ENCODE results near the gene TTLL12. TPM values are rescaled to one million over a fixed set of nuclear protein-coding genes. Genes with fewer than 3 reads are reported as not detected.

Gene TTLL12
- polyA plus RNA-seq, 1 donor: 29.0 TPM

DNA sequence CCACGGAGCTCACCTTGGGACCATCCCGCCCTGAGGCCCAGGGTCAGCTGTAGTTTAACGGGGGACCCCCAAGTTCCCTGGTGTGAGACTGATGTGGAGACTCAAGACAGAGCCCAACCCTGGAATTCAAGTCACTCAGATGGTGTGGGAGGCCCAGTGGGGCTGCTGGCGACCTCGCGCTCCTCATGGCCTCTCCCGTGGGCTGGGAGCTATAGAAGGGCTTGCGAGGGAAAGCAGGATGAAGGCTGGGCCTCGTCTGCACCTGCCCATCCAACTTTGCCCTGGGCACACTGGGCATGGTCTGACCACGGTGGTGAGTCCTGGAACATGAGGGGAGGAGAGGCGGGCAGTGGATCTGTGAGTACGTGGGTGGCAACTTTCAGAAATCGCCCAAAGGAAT is 13.6 kb upstream of the TTLL12 start:
- no peaks in the 10 kb centered on the region for H3K36me3 ChIP-seq (ENCODE audit: control insufficient read depth, insufficient read depth, low read length)
- H3K9me3 ChIP-seq (ENCODE audit: control insufficient read depth, low read depth, low read length): no peaks in the 10 kb centered on the region
- H3K4me1 ChIP-seq (ENCODE audit: control insufficient read depth, insufficient read depth, low read length): no peaks in the 10 kb centered on the region
- no CpG with 5 or more reads among the region's 13 CpGs for WGBS (ENCODE audit: insufficient coverage, low lambda C conversion rate)
- no peak overlapping the region for H3K4me3 ChIP-seq (ENCODE audit: low read length)
- peaks cover 9% of the 10 kb centered on the region for H3K27me3 ChIP-seq (ENCODE audit: control insufficient read depth, insufficient read depth, low read length)
- H3K27ac ChIP-seq (ENCODE audit: low read length): no peak overlapping the region
- DNase-seq: no peak

DNA sequence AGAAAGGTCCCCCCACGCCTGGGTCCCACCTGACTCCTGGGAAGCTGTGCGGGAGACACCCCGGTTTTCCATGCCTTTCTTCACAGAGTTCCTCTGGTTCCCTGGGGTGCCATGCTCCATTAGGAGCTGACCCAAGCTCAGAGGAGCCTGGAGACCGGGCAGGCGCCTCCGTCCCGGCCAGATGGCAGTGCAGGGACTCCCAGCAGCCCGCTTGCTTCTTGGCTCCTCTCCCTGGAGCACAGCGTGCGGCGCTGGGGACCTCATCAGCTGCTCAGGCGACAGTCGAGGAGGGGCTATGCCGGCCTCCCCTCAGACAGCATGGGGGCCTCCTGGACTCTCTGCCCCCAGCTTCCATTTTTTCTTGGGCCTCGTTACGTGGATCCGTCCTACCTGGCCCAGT is 13.1 kb upstream of the TTLL12 start:
- WGBS (ENCODE audit: insufficient coverage, low lambda C conversion rate): no CpG with 5 or more reads among the region's 17 CpGs
- H3K4me3 ChIP-seq (ENCODE audit: low read length): no peak overlapping the region

DNA sequence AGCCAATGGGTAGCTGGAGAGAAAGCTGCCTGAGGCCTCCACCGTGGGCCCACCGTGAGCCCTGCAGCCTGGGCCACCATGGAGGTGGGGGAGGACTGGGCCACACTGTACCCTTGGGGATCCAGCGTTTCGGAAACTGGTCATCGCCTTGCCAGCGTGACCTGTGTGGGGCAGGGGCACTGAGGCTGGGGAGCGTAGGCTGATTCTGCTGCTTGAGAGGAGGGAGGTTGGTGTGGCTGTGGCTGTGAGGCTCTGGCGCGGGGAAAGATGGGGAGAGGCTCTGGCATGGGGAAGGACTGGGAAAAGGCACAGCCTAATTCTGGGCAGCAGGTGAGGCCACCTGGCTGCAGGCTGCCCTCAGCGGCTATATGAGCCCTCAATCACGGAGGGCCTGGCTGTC is 12.6 kb upstream of the TTLL12 start:
- peaks cover 9% of the 10 kb centered on the region for H3K27me3 ChIP-seq (ENCODE audit: control insufficient read depth, insufficient read depth, low read length)
- no peak overlapping the region for H3K4me3 ChIP-seq (ENCODE audit: low read length)
- no peak for DNase-seq
- H3K36me3 ChIP-seq (ENCODE audit: control insufficient read depth, insufficient read depth, low read length): no peaks in the 10 kb centered on the region
- H3K4me1 ChIP-seq (ENCODE audit: control insufficient read depth, insufficient read depth, low read length): no peaks in the 10 kb centered on the region
- WGBS (ENCODE audit: insufficient coverage, low lambda C conversion rate): no CpG with 5 or more reads among the region's 11 CpGs
- no peaks in the 10 kb centered on the region for H3K9me3 ChIP-seq (ENCODE audit: control insufficient read depth, low read depth, low read length)
- no peak overlapping the region for H3K27ac ChIP-seq (ENCODE audit: low read length)

More for the DNA sequence above, 13.1 kb upstream of the TTLL12 start:
- Histone ChIP-seq H3K4me1 (ENCODE audit: control insufficient read depth, insufficient read depth, low read length) (no peaks in the 10 kb centered on the region), H3K36me3 (ENCODE audit: control insufficient read depth, insufficient read depth, low read length) (no peaks in the 10 kb centered on the region), H3K9me3 (ENCODE audit: control insufficient read depth, low read depth, low read length) (no peaks in the 10 kb centered on the region), H3K27ac (ENCODE audit: low read length) (no peak overlapping the region), H3K27me3 (ENCODE audit: control insufficient read depth, insufficient read depth, low read length) (peaks cover 9% of the 10 kb centered on the region)
- DNase-seq: no peak

DNA sequence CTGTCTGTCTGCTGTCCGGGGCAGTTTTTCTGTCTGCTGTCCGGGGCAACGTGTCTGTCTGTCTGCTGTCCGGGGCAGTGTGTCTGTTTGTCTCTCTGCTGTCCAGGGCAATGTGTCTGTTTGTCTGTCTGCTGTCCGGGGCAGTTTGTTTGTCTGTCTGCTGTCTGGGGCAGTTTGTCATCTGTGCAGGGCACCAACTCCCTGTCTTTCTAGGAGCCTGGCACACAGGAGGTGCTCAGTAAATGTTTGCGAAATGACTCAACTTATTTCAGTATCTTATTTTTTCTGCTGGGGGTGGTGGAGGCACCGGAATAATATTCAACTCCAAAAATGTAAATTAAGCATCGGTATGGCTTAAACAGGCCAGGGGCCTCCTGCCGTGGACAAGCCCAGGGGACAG is 12.0 kb upstream of the TTLL12 start:
- no CpG with 5 or more reads among the region's 9 CpGs for WGBS (ENCODE audit: insufficient coverage, low lambda C conversion rate)
- no peaks in the 10 kb centered on the region for H3K36me3 ChIP-seq (ENCODE audit: control insufficient read depth, insufficient read depth, low read length)
- H3K9me3 ChIP-seq (ENCODE audit: control insufficient read depth, low read depth, low read length): no peaks in the 10 kb centered on the region
- no peak overlapping the region for H3K27ac ChIP-seq (ENCODE audit: low read length)
- H3K4me1 ChIP-seq (ENCODE audit: control insufficient read depth, insufficient read depth, low read length): no peaks in the 10 kb centered on the region
- peaks cover 9% of the 10 kb centered on the region for H3K27me3 ChIP-seq (ENCODE audit: control insufficient read depth, insufficient read depth, low read length)
- no peak overlapping the region for H3K4me3 ChIP-seq (ENCODE audit: low read length)
- DNase-seq: no peak

DNA sequence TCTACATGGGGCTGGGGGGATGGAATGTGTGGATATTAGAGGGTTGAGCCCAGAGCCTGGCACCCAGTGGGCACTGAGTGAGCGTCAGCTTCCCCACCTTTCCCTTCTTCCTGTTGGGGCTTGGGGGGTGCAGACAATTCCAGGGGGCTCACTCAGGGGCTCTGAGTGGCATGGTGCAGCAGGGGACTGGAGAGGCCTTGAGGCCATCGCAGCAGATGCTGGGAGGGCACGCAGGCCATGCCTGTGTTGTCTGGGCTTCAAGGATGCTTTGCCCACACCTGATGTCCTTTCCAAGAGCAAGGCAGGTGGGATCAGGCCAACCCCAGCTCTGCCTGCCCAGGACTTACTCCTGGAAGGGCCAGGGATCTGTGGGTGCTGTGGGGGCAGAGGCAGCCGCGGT is 11.2 kb upstream of the TTLL12 start:
- DNase-seq: no peak
- WGBS (ENCODE audit: insufficient coverage, low lambda C conversion rate): no CpG with 5 or more reads among the region's 5 CpGs
- Histone ChIP-seq H3K4me3 (ENCODE audit: low read length) (no peak overlapping the region), H3K27ac (ENCODE audit: low read length) (no peak overlapping the region), H3K4me1 (ENCODE audit: control insufficient read depth, insufficient read depth, low read length) (no peaks in the 10 kb centered on the region), H3K27me3 (ENCODE audit: control insufficient read depth, insufficient read depth, low read length) (peaks cover 9% of the 10 kb centered on the region), H3K9me3 (ENCODE audit: control insufficient read depth, low read depth, low read length) (no peaks in the 10 kb centered on the region), H3K36me3 (ENCODE audit: control insufficient read depth, insufficient read depth, low read length) (no peaks in the 10 kb centered on the region)

DNA sequence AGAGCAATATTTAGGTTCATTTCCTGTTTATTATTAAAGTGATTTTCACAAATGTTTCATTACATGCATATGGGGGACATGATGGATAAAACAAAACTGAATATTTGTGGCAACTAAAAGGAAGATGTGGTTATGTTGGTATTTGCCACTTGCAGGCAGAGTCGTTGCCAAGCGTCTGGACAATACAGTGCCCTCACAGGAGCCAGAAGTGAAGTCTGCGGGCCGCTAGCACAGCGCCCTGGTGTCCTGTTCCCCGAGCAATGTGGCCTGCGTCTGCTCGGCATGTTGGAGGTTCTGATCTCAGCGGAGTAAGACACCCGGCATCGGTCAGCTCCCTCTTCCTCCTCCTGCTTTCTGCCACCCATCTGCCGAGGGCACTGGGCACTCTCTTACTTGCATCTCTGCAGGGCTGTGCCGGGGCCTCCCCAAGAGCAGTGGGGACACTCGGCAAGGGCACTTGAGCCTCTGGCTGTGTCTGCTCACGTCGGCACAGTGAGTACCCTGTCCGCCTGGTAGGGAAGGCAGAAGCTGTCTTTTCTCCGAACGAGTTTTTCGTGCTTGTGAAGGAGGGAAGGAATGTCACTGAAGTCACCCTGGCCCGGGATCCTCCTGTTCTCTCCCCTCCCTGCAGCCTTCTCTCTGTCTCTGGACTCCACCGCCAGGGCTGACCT is 10.5 kb upstream of the TTLL12 start:
- DNase-seq: no peak
- WGBS (ENCODE audit: insufficient coverage, low lambda C conversion rate): no CpG with 5 or more reads among the region's 22 CpGs
- Histone ChIP-seq H3K9me3 (ENCODE audit: control insufficient read depth, low read depth, low read length) (no peaks in the 10 kb centered on the region), H3K36me3 (ENCODE audit: control insufficient read depth, insufficient read depth, low read length) (no peaks in the 10 kb centered on the region), H3K27ac (ENCODE audit: low read length) (no peak overlapping the region), H3K4me3 (ENCODE audit: low read length) (no peak overlapping the region), H3K27me3 (ENCODE audit: control insufficient read depth, insufficient read depth, low read length) (peaks cover 9% of the 10 kb centered on the region), H3K4me1 (ENCODE audit: control insufficient read depth, insufficient read depth, low read length) (no peaks in the 10 kb centered on the region)

DNA sequence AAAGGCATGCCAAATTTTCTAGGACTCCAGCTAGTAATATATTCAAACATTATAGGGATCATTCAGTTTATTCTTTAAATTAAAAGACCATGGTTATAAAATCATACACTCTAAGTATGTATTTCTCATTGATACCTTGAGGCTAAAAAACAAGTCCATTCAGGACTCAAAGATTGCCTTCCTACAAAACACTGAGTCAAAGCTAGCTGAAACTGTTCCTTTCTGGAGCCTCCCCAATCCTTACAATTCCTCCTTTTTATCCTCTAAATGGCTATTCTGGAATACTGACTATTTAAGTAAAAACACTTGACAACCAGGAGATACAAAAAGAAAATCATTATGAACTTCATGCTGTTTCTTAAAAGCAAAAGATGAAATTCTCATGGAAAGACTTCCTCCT is 4.9 kb upstream of the TTLL12 start:
- H3K36me3 ChIP-seq (ENCODE audit: control insufficient read depth, insufficient read depth, low read length): no peaks in the 10 kb centered on the region
- no peak overlapping the region for H3K27ac ChIP-seq (ENCODE audit: low read length)
- H3K4me3 ChIP-seq (ENCODE audit: low read length): no peak overlapping the region
- H3K4me1 ChIP-seq (ENCODE audit: control insufficient read depth, insufficient read depth, low read length): no peaks in the 10 kb centered on the region
- no peak for DNase-seq
- peaks cover 9% of the 10 kb centered on the region for H3K27me3 ChIP-seq (ENCODE audit: control insufficient read depth, insufficient read depth, low read length)
- peaks cover 5% of the 10 kb centered on the region for H3K9me3 ChIP-seq (ENCODE audit: control insufficient read depth, low read depth, low read length)

DNA sequence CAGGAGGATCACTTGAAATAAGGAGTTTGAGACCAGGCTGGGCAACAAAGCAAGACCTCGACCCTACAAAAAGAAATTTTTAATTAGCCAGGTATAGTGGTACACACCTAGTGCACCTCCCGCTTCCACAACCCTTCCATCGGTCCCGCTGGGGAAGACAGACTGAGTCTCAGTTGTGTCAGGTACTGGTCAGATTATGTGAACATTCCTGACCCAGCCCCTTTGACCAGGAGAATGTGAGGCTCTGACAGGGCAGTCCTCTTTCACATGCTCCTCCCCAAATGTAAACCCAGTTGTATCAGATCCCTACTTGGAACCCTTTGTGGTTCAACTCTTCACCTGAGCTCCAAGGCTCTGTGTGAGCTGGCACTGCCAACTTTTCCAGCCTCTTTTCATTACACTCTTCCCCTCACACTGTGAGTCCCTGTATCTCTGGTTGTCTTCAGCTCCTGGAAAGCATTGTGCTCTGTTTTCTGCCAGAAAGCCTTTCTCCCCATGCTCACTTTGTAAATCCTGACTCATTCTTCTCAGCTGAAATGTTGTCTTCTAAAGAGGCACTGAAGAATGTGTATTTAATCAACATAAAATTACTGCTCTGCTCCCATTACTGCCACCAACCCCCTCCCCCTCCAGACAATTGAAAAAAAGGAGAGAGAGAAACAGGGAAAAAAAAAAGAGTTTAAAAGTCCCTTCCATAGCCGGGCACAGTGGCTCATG is 2.1 kb upstream of the TTLL12 start:
- H3K27ac ChIP-seq (ENCODE audit: low read length): no peak overlapping the region
- peaks cover 5% of the 10 kb centered on the region for H3K9me3 ChIP-seq (ENCODE audit: control insufficient read depth, low read depth, low read length)
- no peak overlapping the region for H3K4me3 ChIP-seq (ENCODE audit: low read length)
- peaks cover 9% of the 10 kb centered on the region for H3K27me3 ChIP-seq (ENCODE audit: control insufficient read depth, insufficient read depth, low read length)
- H3K36me3 ChIP-seq (ENCODE audit: control insufficient read depth, insufficient read depth, low read length): no peaks in the 10 kb centered on the region
- no peak for DNase-seq
- no CpG with 5 or more reads among the region's 5 CpGs for WGBS (ENCODE audit: insufficient coverage, low lambda C conversion rate)
- H3K4me1 ChIP-seq (ENCODE audit: control insufficient read depth, insufficient read depth, low read length): peaks cover 7% of the 10 kb centered on the region

DNA sequence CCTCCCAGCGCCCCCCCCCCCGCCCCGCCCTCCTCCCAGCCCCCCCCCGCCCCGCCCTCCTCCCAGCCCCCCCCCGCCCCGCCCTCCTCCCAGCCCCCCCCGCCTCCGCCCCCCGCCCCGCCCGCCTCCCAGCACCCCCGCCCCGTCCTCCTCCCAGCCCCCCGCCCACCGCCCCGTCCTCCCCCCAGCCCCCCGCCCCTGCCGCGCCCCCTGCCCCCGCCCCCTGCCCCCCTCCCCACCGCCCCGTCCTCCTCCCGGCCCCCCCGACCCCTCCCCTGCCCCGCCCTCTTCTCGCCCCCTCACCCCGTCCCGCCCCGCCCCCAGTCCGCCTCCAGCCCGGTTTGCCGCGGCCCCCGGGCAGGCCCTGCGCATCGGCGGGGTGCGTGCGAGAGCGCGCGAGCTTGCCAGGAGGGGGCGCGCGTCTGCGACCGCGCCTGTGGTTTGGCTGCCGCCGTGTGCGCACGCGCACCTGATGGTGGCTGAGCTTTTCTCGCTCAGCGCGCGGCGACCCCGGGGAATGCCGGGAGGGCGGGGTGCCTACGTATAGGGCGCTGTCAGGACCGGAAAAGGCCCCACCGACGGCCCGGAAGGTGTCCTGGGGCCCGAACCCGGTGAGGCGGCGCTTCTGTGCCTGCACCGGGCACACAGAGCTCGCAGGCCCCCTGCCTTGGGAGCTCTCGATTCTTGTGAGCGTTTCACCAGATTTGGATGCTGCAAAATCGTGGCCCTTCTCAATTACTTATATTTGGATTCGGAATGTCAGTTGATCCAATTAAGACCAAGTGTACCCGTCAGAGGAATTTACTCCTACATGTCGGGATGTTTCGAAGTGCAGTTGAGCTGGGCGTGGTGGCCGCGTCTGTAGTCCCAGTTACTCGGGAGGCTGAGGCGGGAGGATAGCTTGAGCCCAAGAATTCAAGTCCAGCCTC is 501 bp upstream of the TTLL12 start:
- DNase-seq: peak; percentile 99
- Histone ChIP-seq H3K4me3 (ENCODE audit: low read length) (peak overlapping the region; percentile 56), H3K27ac (ENCODE audit: low read length) (peak overlapping the region; percentile 87), H3K4me1 (ENCODE audit: control insufficient read depth, insufficient read depth, low read length) (peaks cover 14% of the 10 kb centered on the region), H3K9me3 (ENCODE audit: control insufficient read depth, low read depth, low read length) (peaks cover 5% of the 10 kb centered on the region), H3K36me3 (ENCODE audit: control insufficient read depth, insufficient read depth, low read length) (peaks cover 6% of the 10 kb centered on the region), H3K27me3 (ENCODE audit: control insufficient read depth, insufficient read depth, low read length) (peaks cover 9% of the 10 kb centered on the region)
- WGBS (ENCODE audit: insufficient coverage, low lambda C conversion rate): no CpG with 5 or more reads among the region's 86 CpGs

DNA sequence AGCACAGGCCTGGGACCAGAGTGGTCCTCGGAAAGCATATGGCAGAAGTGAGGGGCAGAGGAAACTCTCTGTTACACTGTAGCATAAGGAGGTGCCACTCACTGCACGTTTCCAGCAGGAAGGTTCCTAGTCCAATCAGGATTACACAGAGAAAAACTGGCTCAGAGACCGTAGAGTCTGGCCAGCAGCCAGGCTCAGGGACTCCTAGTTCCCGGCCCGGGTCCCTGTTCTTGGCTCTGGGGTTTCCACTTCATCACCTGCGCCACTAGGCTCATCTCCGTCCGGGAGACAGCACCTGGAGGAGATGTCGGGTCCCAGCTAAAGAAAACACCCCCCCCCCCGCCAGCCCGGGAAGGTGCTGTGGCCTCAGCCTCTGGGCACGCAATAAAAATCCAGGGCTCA is 1.1 kb downstream of the TTLL12 start:
- Histone ChIP-seq H3K4me1 (ENCODE audit: control insufficient read depth, insufficient read depth, low read length) (peaks cover 14% of the 10 kb centered on the region), H3K27me3 (ENCODE audit: control insufficient read depth, insufficient read depth, low read length) (peaks cover 4% of the 10 kb centered on the region), H3K9me3 (ENCODE audit: control insufficient read depth, low read depth, low read length) (peaks cover 2% of the 10 kb centered on the region), H3K4me3 (ENCODE audit: low read length) (peak overlapping the region; percentile 66), H3K36me3 (ENCODE audit: control insufficient read depth, insufficient read depth, low read length) (peaks cover 21% of the 10 kb centered on the region), H3K27ac (ENCODE audit: low read length) (no peak overlapping the region)
- DNase-seq: peak in 1 of 2 donors; percentile 58
- no CpG with 5 or more reads among the region's 12 CpGs for WGBS (ENCODE audit: insufficient coverage, low lambda C conversion rate)
